Thymus (tissue), 14 donors: Measurements from ENCODE around the gene NCKAP5L. TPM values are rescaled to one million over a fixed set of nuclear protein-coding genes. Genes with fewer than 3 reads are reported as not detected.

Source experiments
- DNase-seq, 9 donors: peaks; one replicate each; pipeline ENCODE4 v3.0.0-alpha.2; 2013; ENCODE audit warnings: low spot score in 9 of 9, low read depth in 6 of 9, missing footprints in 1 of 9
- H3K27ac ChIP-seq, 2 donors: one replicate each; pipeline ENCODE4 v1.5.1; 2013; ENCODE audit warnings: control low read depth in 1 of 2, low read depth in 1 of 2, low read length in 1 of 2, mild to moderate bottlenecking in 1 of 2, moderate library complexity in 1 of 2
- H3K27me3 ChIP-seq, 2 donors: one replicate each; pipeline ENCODE4 v1.5.1; 2013; ENCODE audit warnings: low read length in 1 of 2; ENCODE audit not compliant: control insufficient read depth in 2 of 2, insufficient read depth in 1 of 2
- H3K36me3 ChIP-seq, 2 donors: one replicate each; pipeline ENCODE4 v1.5.1; 2013; ENCODE audit warnings: low read length in 1 of 2, mild to moderate bottlenecking in 1 of 2, moderate library complexity in 1 of 2; ENCODE audit not compliant: control insufficient read depth in 2 of 2, insufficient read depth in 2 of 2
- H3K4me1 ChIP-seq, 2 donors: one replicate each; pipeline ENCODE4 v1.5.1; 2013; ENCODE audit warnings: low read length in 2 of 2; ENCODE audit not compliant: control insufficient read depth in 2 of 2, insufficient read depth in 2 of 2
- H3K4me3 ChIP-seq, 2 donors: one replicate each; pipeline ENCODE4 v1.5.1; 2013; ENCODE audit warnings: low read length in 2 of 2, control low read depth in 1 of 2, mild to moderate bottlenecking in 1 of 2
- H3K9me3 ChIP-seq, 2 donors: one replicate each; pipeline ENCODE4 v1.5.1; 2013; ENCODE audit warnings: low read length in 1 of 2, mild to moderate bottlenecking in 1 of 2; ENCODE audit not compliant: control insufficient read depth in 2 of 2, insufficient read depth in 1 of 2
- WGBS: extraction: QIAGEN DNeasy Blood & Tissue Kit; methylation state at CpG from one replicate; pipeline ENCODE4 v1.1.7; 2013; 5-methylcytosine and 5-hydroxymethylcytosine counted together
- long read RNA-seq, 10 donors: transcript quantifications; one replicate each; lab custom pipeline, GENCODE V29; 2026
- polyA plus RNA-seq: library from polyadenylated mRNA; stranded (reverse); fragments of 200-250 nt; gene quantifications from one replicate; pipeline ENCODE4 v1.2.3, GENCODE V29; 2013
- total RNA-seq: library from RNA; stranded (reverse); fragments of 120-200 nt; gene quantifications from one replicate; pipeline ENCODE4 v1.2.4, GENCODE V29; 2013
- donor health status: healthy.

Gene NCKAP5L
- total RNA-seq (5.6 TPM), polyA plus RNA-seq (17.5 TPM)
- long read RNA-seq, donor 1, result 0 reads
- long read RNA-seq, donor 2, result 0 reads
- long read RNA-seq, donor 3, full-length matches to known transcripts, result 2 of 2 reads
- long read RNA-seq, donor 3, partial matches to known transcripts, result 0 of 2 reads
- long read RNA-seq, donor 3, other reads (novel, unspliced or antisense), result 0 of 2 reads
- long read RNA-seq, donor 4, full-length matches to known transcripts, result 1 of 1 reads
- long read RNA-seq, donor 4, partial matches to known transcripts, result 0 of 1 reads
- long read RNA-seq, donor 4, other reads (novel, unspliced or antisense), result 0 of 1 reads
- long read RNA-seq, donor 5, full-length matches to known transcripts, result 6 of 11 reads
- long read RNA-seq, donor 5, partial matches to known transcripts, result 5 of 11 reads
- long read RNA-seq, donor 5, other reads (novel, unspliced or antisense), result 0 of 11 reads
- long read RNA-seq, donor 6, full-length matches to known transcripts, result 1 of 1 reads
- long read RNA-seq, donor 6, partial matches to known transcripts, result 0 of 1 reads
- long read RNA-seq, donor 6, other reads (novel, unspliced or antisense), result 0 of 1 reads
- long read RNA-seq, donor 7, full-length matches to known transcripts, result 2 of 2 reads
- long read RNA-seq, donor 7, partial matches to known transcripts, result 0 of 2 reads
- long read RNA-seq, donor 7, other reads (novel, unspliced or antisense), result 0 of 2 reads
- long read RNA-seq, donor 8, result 0 reads
- long read RNA-seq, donor 9, full-length matches to known transcripts, result 2 of 2 reads
- long read RNA-seq, donor 9, partial matches to known transcripts, result 0 of 2 reads
- long read RNA-seq, donor 9, other reads (novel, unspliced or antisense), result 0 of 2 reads
- long read RNA-seq, donor 10, full-length matches to known transcripts, result 1 of 6 reads
- long read RNA-seq, donor 10, partial matches to known transcripts, result 5 of 6 reads
- long read RNA-seq, donor 10, other reads (novel, unspliced or antisense), result 0 of 6 reads

- peak within 1 kb of the TSS; percentile 86 to 91 for H3K27ac ChIP-seq
- H3K27me3 ChIP-seq, result no peaks in the 10 kb centered on the region
- peak; percentile 87 to 98 (median 94) for DNase-seq
- H3K9me3 ChIP-seq, result no peaks in the 10 kb centered on the region
- peak within 1 kb of the TSS; percentile 80 to 92 for H3K4me3 ChIP-seq
- peaks cover 0 to 3% of the 10 kb centered on the region in 2 donors for H3K36me3 ChIP-seq
- peaks cover 12 to 40% of the 10 kb centered on the region in 2 donors for H3K4me1 ChIP-seq
- under 1% methylated on average over 61 of the region's 61 CpGs for WGBS
Observed at GRCh38 chr12:49828133-49829091, at the start of gene NCKAP5L. Gene NCKAP5L (minus strand): TSS chr12:49828413. CDS start chr12:49804044, 24,369 bp downstream.

GRCh38 chr12:49877066-49877465 lies 48.9 kb upstream of the NCKAP5L start:
- peaks cover 0 to 2% of the 10 kb centered on the region in 2 donors for H3K4me1 ChIP-seq
- no peaks in the 10 kb centered on the region for H3K36me3 ChIP-seq
- no peak overlapping the region for H3K27ac ChIP-seq
- no peaks in the 10 kb centered on the region for H3K9me3 ChIP-seq
- H3K27me3 ChIP-seq, result peaks cover 0 to 6% of the 10 kb centered on the region in 2 donors
- WGBS, result 71% methylated on average over 5 of the region's 5 CpGs
- no peak overlapping the region for H3K4me3 ChIP-seq
- no peak for DNase-seq

GRCh38 chr12:49876070-49876469 lies 47.9 kb upstream of the NCKAP5L start:
- no peaks in the 10 kb centered on the region for H3K36me3 ChIP-seq
- H3K27me3 ChIP-seq, result peaks cover 0 to 6% of the 10 kb centered on the region in 2 donors
- WGBS, result 98% methylated on average over 3 of the region's 3 CpGs
- no peak for DNase-seq
- H3K27ac ChIP-seq, result no peak overlapping the region
- H3K4me3 ChIP-seq, result no peak overlapping the region
- H3K4me1 ChIP-seq, result peaks cover 0 to 2% of the 10 kb centered on the region in 2 donors
- no peaks in the 10 kb centered on the region for H3K9me3 ChIP-seq

- Histone ChIP-seq H3K36me3 (no peaks in the 10 kb centered on the region), H3K27me3 (peaks cover 0 to 6% of the 10 kb centered on the region in 2 donors), H3K4me1 (peaks cover 0 to 2% of the 10 kb centered on the region in 2 donors), H3K27ac (no peak overlapping the region), H3K9me3 (no peaks in the 10 kb centered on the region), H3K4me3 (no peak overlapping the region)
- DNase-seq, result no peak
- 95% methylated on average over 9 of the region's 9 CpGs for WGBS
Observed at GRCh38 chr12:49875115-49875720, 47.0 kb upstream of the NCKAP5L start.

- no peaks in the 10 kb centered on the region for H3K36me3 ChIP-seq
- no peak for DNase-seq
- peaks cover 0 to 3% of the 10 kb centered on the region in 2 donors for H3K4me1 ChIP-seq
- no peak overlapping the region for H3K27ac ChIP-seq
- peaks cover 0 to 6% of the 10 kb centered on the region in 2 donors for H3K27me3 ChIP-seq
- no peak overlapping the region for H3K4me3 ChIP-seq
- 89% methylated on average over 12 of the region's 12 CpGs for WGBS
- no peaks in the 10 kb centered on the region for H3K9me3 ChIP-seq
Observed at GRCh38 chr12:49874142-49874897, 46.1 kb upstream of the NCKAP5L start.

GRCh38 chr12:49873361-49873934 lies 45.2 kb upstream of the NCKAP5L start:
- no peak overlapping the region for H3K4me3 ChIP-seq
- no peaks in the 10 kb centered on the region for H3K36me3 ChIP-seq
- DNase-seq, result no peak
- H3K27ac ChIP-seq, result no peak overlapping the region
- WGBS, result 96% methylated on average over 3 of the region's 3 CpGs
- H3K4me1 ChIP-seq, result peaks cover 0 to 11% of the 10 kb centered on the region in 2 donors
- no peaks in the 10 kb centered on the region for H3K9me3 ChIP-seq
- H3K27me3 ChIP-seq, result peaks cover 0 to 6% of the 10 kb centered on the region in 2 donors

GRCh38 chr12:49872781-49873181 lies 44.6 kb upstream of the NCKAP5L start:
- 91% methylated on average over 6 of the region's 6 CpGs for WGBS
- no peak for DNase-seq

More at GRCh38 chr12:49872781-49873181, 44.6 kb upstream of the NCKAP5L start:
- Histone ChIP-seq H3K36me3 (no peaks in the 10 kb centered on the region), H3K27me3 (peaks cover 0 to 6% of the 10 kb centered on the region in 2 donors), H3K9me3 (no peaks in the 10 kb centered on the region), H3K4me3 (no peak overlapping the region), H3K27ac (no peak overlapping the region), H3K4me1 (peaks cover 0 to 15% of the 10 kb centered on the region in 2 donors)
